ENCODE results near the gene N4BP2. TPM values are rescaled to one million over a fixed set of nuclear protein-coding genes. Genes with fewer than 3 reads are reported as not detected.
A peak's percentile ranks its signal among the peaks of the same experiment; 100 is the strongest.

The N4BP2 gene
- polyA plus RNA-seq, 1 experiment = 5.7 TPM

- ChIA-PET POLR2A (interaction anchor here (0.6 kb wide), 1 partner anchor 583 kb away, joined by 4 read pairs; no protein-coding TSS in a partner anchor), CTCF (interaction anchor here (1.0 kb wide), 2 partner anchors 55 to 92 kb away, joined by 3 read pairs; partner anchors contain the start of gene PDS5A)
- Histone ChIP-seq H3K27ac (ENCODE audit: low read depth, low read length) (no peak overlapping the region), H3K27me3 (ENCODE audit: control insufficient read depth, insufficient read depth, low read length) (no peaks in the 10 kb centered on the region), H3K4me3 (ENCODE audit: low read depth, low read length) (no peak overlapping the region), H3K9me3 (ENCODE audit: control insufficient read depth, insufficient read depth, low read length) (no peaks in the 10 kb centered on the region)
- no peak for TF ChIP-seq CTCF (IDR thresholded peaks at IDR 0.05; ENCODE audit: low read depth, low read length)
- no peak for DNase-seq (ENCODE audit: low read depth, low spot score)
These were observed 23.0 kb upstream of the N4BP2 start for GRCh38 chr4:40033613-40034012.

- ChIA-PET POLR2A (no interaction called here), CTCF (interaction anchor here (1.1 kb wide), 1 partner anchor 17 kb away, joined by 3 read pairs; no protein-coding TSS in a partner anchor)
- H3K27ac ChIP-seq (ENCODE audit: low read depth, low read length) = no peak overlapping the region
- H3K4me3 ChIP-seq (ENCODE audit: low read depth, low read length) = no peak overlapping the region
- no peak for TF ChIP-seq CTCF (IDR thresholded peaks at IDR 0.05; ENCODE audit: low read depth, low read length)
- H3K27me3 ChIP-seq (ENCODE audit: control insufficient read depth, insufficient read depth, low read length) = no peaks in the 10 kb centered on the region
- H3K9me3 ChIP-seq (ENCODE audit: control insufficient read depth, insufficient read depth, low read length) = no peaks in the 10 kb centered on the region; the same call in 1 of the 2 replicates
- DNase-seq (ENCODE audit: low read depth, low spot score) = no peak
These were observed 17.7 kb upstream of the N4BP2 start for GRCh38 chr4:40038977-40039376.

GRCh38 chr4:40040908-40041307 is 15.7 kb upstream of the N4BP2 start:
- no peak for DNase-seq (ENCODE audit: low read depth, low spot score)
- Histone ChIP-seq H3K4me3 (ENCODE audit: low read depth, low read length) (no peak overlapping the region), H3K27ac (ENCODE audit: low read depth, low read length) (no peak overlapping the region), H3K27me3 (ENCODE audit: control insufficient read depth, insufficient read depth, low read length) (no peaks in the 10 kb centered on the region), H3K9me3 (ENCODE audit: control insufficient read depth, insufficient read depth, low read length) (no peaks in the 10 kb centered on the region; the same call in 1 of the 2 replicates)
- CTCF ChIA-PET = no interaction called here
- TF ChIP-seq CTCF (IDR thresholded peaks at IDR 0.05; ENCODE audit: low read depth, low read length) = no peak
- POLR2A ChIA-PET = no interaction called here

GRCh38 chr4:40043786-40044185 is 12.9 kb upstream of the N4BP2 start:
- TF ChIP-seq CTCF (IDR thresholded peaks at IDR 0.05; ENCODE audit: low read depth, low read length) = no peak
- CTCF ChIA-PET = no interaction called here
- DNase-seq (ENCODE audit: low read depth, low spot score) = no peak
- POLR2A ChIA-PET = no interaction called here
- Histone ChIP-seq H3K9me3 (ENCODE audit: control insufficient read depth, insufficient read depth, low read length) (no peaks in the 10 kb centered on the region; the same call in 1 of the 2 replicates), H3K27me3 (ENCODE audit: control insufficient read depth, insufficient read depth, low read length) (no peaks in the 10 kb centered on the region), H3K27ac (ENCODE audit: low read depth, low read length) (no peak overlapping the region), H3K4me3 (ENCODE audit: low read depth, low read length) (no peak overlapping the region)

GRCh38 chr4:40046311-40046980 is 10.2 kb upstream of the N4BP2 start:
- POLR2A ChIA-PET = interaction anchor here (0.5 kb wide), 1 partner anchor 8 kb away, joined by 3 read pairs; no protein-coding TSS in a partner anchor
- H3K4me3 ChIP-seq (ENCODE audit: low read depth, low read length) = no peak overlapping the region
- no peak overlapping the region for H3K27ac ChIP-seq (ENCODE audit: low read depth, low read length)
- peak; percentile 6 for DNase-seq (ENCODE audit: low read depth, low spot score)
- no peaks in the 10 kb centered on the region; the same call in 1 of the 2 replicates for H3K9me3 ChIP-seq (ENCODE audit: control insufficient read depth, insufficient read depth, low read length)
- TF ChIP-seq CTCF (IDR thresholded peaks at IDR 0.05; ENCODE audit: low read depth, low read length) = 0 out of 2 replicates have a peak, but pooled peaks have one; percentile 19
- CTCF ChIA-PET = interaction anchor here (0.6 to 1.9 kb wide), 4 partner anchors 10 to 496 kb away, joined by 3 to 6 read pairs (median 4); no protein-coding TSS in a partner anchor
- no peaks in the 10 kb centered on the region for H3K27me3 ChIP-seq (ENCODE audit: control insufficient read depth, insufficient read depth, low read length)

Data from AG04450 (cell line).